ENCODE data around the gene GPR137.

The GPR137 gene

GRCh38 chr11:64253481-64253880 lies 32.2 kb upstream of the GPR137 start:
- DNase-seq (ENCODE audit: low read depth), result peak; percentile 12
- H3K4me3 ChIP-seq (ENCODE audit: low read length), result no peak overlapping the region
- TF ChIP-seq CTCF (conservative IDR thresholded peaks at IDR 0.05; ENCODE audit: low read length), result no peak

- TF ChIP-seq CTCF (conservative IDR thresholded peaks at IDR 0.05; ENCODE audit: low read length), result no peak
- DNase-seq (ENCODE audit: low read depth), result no peak
- no peak overlapping the region for H3K4me3 ChIP-seq (ENCODE audit: low read length)
Measured at GRCh38 chr11:64254326-64254725, 31.3 kb upstream of the GPR137 start.

GRCh38 chr11:64255135-64256128 lies 30.2 kb upstream of the GPR137 start:
- DNase-seq (ENCODE audit: low read depth), result no peak
- TF ChIP-seq CTCF (conservative IDR thresholded peaks at IDR 0.05; ENCODE audit: low read length), result no peak
- H3K4me3 ChIP-seq (ENCODE audit: low read length), result no peak overlapping the region

- no peak for DNase-seq (ENCODE audit: low read depth)
Measured at GRCh38 chr11:64256300-64256699, 29.3 kb upstream of the GPR137 start.

GRCh38 chr11:64258356-64258755 lies 27.3 kb upstream of the GPR137 start:
- TF ChIP-seq CTCF (conservative IDR thresholded peaks at IDR 0.05; ENCODE audit: low read length), result no peak
- DNase-seq (ENCODE audit: low read depth), result no peak
- no peak overlapping the region for H3K4me3 ChIP-seq (ENCODE audit: low read length)

More at GRCh38 chr11:64256300-64256699, 29.3 kb upstream of the GPR137 start:
- no peak overlapping the region for H3K4me3 ChIP-seq (ENCODE audit: low read length)
- TF ChIP-seq CTCF (conservative IDR thresholded peaks at IDR 0.05; ENCODE audit: low read length), result no peak

GRCh38 chr11:64258946-64259532 lies 26.6 kb upstream of the GPR137 start:
- DNase-seq (ENCODE audit: low read depth), result no peak
- no peak for TF ChIP-seq CTCF (conservative IDR thresholded peaks at IDR 0.05; ENCODE audit: low read length)

More at GRCh38 chr11:64258946-64259532, 26.6 kb upstream of the GPR137 start:
- no peak overlapping the region for H3K4me3 ChIP-seq (ENCODE audit: low read length)

All from AG10803 (cell line).